ENCODE measurements around the gene ZNF655.
"Not testable (repeated sequence)": the region's sequence is repeated elsewhere in the genome, so short reads cannot be mapped to it uniquely, and the experiment has no call there.

ZNF655 gene, protein sequence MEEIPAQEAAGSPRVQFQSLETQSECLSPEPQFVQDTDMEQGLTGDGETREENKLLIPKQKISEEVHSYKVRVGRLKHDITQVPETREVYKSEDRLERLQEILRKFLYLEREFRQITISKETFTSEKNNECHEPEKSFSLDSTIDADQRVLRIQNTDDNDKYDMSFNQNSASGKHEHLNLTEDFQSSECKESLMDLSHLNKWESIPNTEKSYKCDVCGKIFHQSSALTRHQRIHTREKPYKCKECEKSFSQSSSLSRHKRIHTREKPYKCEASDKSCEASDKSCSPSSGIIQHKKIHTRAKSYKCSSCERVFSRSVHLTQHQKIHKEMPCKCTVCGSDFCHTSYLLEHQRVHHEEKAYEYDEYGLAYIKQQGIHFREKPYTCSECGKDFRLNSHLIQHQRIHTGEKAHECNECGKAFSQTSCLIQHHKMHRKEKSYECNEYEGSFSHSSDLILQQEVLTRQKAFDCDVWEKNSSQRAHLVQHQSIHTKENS

DNA sequence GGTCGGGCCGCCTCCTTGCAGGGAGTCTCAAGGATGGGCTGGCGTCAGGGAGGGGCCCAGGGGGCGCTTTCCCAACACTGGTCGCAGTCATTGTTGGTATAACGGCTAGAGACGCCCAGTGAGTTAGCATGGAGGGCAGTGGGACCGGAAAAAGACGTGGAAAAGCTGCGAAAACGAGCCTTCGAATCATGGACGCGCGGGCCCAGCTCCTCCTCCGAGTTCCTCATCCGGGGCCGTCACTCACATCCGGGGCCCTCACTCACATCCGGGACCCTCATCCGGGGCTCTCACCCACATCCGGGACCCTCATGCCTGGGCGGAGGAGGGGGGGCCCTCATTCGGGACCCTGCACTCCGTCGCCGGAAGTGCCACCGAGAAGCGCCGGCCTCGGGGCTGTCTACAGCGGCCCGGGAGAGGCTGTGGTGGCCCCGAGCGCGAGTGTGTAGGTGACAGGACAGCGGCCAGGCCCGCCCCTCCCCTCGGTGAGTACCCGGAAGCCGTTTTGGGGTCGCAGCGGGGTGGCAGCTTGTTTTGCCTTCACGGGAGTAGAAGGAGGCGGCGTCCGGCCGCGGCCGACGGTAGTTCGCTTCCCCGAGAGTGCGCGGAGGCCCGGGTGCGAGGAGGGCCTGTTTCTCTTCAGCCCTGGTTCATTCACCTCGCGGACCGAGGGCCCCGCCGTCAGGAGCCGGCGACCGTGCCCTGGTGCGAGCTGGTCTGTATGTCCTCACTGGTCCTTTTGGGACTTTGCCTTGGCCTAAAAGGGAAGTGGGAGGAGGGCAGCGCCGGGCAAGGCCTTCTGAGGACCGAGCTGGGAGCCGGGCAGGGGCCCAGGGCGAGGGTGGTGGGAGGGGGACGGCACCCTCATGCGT, at the start of gene ZNF655:
Gene ZNF655 (plus strand): TSS at position 337 of the 869 bp plus-strand sequence. CDS start 1,918 bp downstream, outside the sequence.
- peak; percentile 96 for DNase-seq

DNA sequence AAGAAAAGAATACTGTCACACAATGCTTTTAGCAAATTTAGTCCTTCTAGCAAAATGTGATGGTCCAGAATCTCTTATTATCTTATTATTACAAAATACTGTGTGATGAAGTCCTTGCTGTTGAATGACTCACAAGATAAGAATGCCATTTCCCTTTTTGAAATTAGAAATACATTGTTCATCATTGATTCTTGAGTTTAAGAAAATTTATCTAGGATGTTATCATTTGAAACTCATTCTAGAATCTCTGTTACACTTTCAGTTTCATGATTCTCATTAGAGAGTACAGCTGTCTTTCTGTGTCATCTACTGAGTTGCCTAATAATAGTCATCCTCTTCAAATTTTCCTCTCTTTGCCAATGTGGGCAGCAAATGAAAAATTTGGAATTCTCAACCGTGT, 44.4 kb upstream of the ZNF655 start:
- no peak for DNase-seq

DNA sequence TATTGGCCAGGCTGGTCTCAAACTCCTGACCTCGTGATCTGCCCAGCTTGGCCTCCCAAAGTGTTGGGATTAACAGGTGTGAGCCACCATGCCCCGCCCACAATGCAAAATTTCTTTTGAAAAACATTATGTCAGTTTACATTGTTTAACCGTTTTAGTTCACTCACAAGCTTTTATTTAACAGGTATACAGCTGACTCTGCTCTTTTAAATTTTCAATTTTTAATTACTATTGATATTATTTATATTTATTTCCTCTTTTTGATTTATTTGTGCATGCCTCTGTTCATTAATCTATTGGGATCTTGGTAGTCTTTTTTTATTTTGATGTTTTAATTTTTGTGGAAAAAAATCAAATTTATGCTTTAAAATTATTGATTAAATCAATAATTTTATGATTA, 37.0 kb upstream of the ZNF655 start:
- DNase-seq = no peak

DNA sequence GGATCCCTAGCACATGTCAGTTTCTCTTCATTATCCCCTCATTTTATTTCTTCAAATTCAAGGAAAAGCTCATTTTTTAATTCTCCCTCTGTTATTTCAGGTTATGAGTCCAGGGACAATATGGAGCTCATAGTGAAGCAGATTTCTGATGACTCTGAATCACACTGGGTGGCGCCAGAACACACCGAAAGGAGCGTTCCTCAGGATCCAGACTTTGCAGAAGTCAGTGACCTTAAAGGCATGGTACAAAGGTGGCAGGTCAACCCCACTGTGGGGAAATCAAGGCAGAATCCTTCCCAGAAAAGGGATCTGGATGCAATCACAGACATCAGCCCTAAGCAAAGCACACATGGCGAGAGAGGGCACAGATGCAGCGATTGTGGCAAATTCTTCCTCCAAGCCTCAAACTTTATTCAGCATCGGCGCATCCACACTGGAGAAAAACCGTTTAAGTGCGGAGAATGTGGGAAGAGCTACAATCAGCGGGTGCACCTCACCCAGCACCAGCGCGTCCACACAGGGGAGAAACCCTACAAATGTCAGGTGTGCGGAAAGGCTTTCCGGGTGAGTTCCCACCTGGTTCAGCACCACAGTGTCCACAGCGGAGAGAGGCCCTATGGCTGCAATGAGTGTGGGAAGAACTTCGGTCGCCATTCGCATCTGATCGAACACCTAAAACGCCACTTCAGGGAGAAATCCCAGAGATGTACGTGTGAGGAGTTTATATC, 32.6 kb upstream of the ZNF655 start:
- DNase-seq = no peak

DNA sequence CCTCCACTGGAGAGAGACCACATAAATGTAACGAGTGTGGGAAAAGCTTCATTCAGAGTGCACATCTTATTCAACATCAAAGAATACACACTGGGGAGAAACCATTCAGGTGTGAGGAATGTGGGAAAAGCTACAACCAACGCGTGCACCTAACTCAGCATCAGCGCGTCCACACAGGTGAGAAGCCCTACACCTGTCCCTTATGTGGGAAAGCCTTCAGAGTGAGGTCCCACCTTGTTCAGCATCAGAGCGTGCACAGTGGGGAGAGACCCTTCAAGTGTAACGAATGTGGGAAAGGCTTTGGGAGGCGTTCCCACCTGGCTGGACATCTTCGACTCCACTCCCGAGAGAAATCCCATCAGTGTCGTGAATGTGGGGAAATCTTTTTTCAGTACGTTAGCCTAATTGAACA, 27.1 kb upstream of the ZNF655 start:
- no peak for DNase-seq

DNA sequence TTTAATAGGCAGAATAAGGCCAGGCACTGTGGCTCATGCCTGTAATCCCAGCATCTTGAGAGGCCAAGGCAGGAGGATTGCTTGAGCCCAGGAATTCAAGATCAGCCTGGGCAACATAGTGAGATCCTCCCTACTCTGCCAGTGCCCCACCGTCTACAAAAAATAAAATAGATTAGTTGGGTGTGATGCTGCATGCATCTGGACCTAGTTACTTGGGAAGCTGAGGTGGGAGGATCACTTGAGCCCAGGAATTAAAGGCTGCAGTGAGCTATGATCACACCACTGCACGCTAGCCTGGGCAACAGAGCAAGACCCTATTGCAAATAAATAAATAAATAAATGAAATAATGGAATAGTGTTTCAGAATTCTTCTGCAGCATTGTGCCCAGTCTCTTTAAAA, 22.8 kb upstream of the ZNF655 start:
- no peak for DNase-seq

DNA sequence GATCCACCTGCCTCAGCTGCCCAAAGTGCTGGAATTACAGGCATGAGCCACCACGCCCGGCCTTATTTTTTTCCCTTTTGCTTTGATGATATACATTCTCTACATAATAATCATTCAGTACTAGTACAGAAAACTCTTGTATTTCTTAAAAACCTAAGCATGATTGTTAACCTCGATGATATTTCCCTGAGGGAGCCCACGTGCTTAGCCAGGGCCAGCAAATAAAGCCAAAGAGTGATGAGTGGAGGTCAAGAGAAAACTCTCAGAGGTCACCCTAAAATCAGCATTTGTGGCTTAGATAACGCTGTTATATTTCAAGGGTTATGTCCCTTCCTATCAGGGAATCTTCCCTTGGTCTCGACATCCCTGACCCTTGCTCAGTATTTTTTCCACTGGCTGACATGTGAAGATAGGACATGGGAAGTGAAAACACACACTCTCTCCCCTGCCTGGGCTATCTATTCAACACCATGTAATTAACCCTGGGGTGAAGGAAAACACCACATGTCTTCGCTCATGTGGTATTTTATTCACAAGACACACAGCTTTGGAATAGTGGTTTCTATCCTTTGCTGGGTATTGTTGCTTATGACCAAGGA, 19.1 kb upstream of the ZNF655 start:
- no peak for DNase-seq

DNA sequence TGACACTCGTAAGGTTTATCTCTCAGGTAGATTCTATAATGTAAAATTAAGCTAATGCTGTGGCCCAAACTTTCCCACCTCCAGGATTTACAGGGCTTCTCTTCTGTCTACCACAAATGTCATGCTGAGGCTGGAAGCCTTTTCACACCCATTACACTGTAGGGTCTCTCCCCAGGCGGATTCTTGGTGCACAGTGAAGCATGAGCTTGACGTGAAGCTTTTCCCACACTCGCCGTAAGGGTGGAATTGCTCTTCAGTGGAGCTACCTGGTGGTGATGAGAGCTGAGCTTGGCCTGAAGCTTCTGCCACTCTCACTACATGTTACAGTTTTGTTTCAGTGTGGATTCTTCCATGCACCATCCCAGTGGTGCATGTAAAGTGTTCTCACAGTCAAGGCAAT, 17.9 kb upstream of the ZNF655 start:
- DNase-seq = no peak

DNA sequence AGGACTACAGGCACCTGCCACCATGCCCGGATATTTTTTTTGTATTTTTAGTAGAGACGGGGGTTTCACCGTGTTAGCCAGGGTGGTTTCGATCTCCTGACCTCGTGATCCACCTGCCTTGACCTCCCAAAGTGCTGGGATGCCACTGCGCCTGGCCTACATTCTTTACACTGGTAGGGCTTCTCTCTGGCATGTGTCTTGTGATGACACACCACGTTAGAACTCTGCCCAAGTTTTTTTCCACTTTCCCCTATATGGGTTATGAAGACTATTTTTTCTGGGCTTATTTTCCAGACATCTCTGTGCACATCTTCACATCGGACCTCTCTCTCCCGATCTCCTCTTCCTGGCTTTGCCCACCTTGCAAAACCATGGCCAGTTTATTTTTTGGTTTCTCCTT, 17.2 kb upstream of the ZNF655 start:
- no peak for DNase-seq

DNA sequence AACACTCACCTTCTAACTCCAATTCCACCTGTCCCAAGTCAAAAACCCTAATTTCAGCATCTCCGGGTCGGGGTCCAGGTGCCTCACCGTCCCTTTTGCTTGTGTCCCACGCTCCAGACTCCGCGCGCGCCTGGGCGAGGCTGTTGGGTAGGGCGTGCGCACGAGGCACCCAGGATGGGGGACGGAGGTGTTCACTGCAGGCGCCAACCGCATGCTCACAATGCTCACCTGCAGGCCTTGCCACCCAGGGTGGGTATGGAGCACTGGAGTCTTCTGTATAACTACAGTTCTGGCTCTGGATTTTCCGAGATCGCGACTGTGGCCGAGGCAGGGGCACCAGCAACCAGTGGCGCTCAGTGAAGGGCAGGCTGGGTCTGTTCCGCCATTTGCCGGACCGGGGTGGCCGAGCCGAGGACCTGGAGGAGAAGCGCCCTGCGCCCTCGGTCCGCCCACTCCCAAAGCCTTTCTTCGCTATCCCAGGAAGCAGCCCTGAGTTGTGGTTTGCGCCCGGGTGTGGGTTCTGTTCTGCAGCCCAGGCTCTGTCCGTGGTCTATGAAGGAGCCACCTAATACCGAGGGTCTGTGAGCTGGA, 15.3 kb upstream of the ZNF655 start:
- no peak for DNase-seq

DNA sequence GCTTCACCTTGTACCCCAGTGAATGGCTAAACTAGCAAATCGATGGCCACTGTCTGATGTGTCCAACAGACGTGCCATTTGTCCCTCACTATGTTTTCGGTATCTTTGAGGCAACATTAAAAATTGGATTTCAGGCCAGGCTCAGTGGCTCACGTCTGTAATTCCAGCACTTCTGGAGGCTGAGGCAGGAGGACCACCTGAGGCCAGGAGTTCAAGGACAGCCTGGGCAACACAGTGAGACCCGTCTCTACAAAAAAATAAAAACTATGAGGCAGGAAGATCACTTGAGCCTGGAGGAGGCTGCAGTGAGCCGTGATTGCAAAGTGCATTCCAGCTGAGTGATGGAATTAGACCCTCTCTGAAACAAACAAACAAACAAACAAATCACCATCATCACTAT, 14.5 kb upstream of the ZNF655 start:
- no peak for DNase-seq

DNA sequence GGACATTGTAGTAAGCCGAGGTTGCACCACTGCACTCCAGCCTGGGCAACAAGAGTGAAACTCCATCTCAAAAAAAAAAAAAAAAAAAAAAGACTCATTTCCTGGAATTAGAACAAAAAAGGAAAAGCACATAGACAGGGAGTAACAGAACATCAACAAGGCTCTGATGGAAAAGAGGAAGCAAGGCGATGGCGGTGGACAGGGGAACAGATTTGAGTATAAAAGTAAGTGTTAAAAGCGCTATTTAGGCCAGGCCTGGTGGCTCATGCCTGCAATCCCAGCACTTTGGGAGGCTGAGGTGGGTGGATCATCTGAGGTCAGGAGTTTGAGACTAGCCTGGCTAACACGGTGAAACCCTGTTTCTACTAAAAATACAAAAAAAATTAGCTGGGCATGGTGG, 13.1 kb upstream of the ZNF655 start:
- DNase-seq = not testable (repeated sequence)

DNA sequence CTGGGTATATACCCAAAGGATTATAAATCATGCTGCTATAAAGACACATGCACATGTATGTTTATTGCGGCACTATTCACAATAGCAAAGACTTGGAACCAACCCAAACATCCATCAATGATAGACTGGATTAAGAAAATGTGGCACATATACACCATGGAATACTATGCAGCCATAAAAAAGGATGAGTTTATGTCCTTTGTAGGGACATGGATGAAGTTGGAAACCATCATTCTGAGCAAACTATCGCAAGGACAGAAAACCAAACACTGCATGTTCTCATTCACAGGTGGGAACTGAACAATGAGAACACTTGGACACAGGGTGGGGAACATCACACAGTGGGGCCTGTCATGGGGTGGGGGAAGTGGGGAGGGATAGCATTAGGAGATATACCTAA, 8.9 kb upstream of the ZNF655 start:
- not testable (repeated sequence) for DNase-seq

DNA sequence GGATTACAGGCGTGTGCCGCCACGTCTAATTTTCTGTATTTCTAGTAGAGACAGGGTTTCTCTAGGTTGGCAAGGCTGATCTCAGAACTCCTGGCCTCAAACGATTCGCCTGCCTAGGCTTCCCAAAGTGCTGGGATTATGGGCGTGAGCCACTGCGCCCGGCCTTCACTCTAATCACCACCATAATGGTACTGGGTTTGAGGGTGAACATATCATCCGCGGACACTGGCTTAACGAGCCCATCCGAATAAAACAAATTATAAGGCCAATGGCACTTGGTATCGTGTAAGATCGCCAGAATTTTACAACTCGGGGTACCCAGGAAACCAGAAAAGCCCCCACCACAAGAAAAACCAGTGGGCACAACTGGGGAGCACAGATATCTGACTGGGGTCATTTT, 7.1 kb upstream of the ZNF655 start:
- no peak for DNase-seq

DNA sequence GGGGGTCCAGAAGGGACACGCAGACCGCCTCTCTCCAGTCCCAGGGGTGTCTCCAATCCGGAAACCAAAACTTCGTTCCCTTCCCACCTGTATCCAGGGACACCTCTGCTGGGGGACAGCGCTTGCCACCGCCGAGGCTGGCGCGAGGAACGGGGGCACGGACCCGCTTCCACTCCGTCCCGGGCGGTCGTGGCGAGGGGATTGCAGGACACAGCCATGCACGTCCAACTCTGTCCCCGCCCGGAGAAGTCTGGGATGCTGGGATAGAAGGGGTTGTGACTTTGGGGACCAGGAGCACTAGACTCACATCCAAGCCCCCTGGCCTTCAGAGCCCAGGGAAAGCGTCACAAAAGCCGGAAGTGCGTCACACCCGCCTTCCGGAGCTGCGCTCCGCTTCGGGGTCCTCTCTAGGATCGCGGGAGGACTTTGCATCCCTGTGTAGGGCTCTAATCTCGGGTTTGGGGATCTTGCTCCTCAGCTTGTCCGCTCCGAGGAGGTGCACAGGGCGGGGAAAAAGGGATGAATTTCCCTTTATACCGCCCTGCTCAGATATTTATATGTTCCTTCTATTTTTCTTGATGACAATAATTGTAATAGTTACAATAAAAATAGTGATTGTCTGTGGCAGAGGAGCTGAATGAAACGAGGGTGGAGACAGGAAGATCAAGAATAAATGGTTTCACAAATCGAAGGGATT, 6.5 kb upstream of the ZNF655 start, which contains the start of gene FAM200A:
Gene FAM200A (minus strand): TSS at position 348 of the 697 bp plus-strand sequence. CDS start 3,707 bp downstream, outside the sequence.
- peak; percentile 92 for DNase-seq

DNA sequence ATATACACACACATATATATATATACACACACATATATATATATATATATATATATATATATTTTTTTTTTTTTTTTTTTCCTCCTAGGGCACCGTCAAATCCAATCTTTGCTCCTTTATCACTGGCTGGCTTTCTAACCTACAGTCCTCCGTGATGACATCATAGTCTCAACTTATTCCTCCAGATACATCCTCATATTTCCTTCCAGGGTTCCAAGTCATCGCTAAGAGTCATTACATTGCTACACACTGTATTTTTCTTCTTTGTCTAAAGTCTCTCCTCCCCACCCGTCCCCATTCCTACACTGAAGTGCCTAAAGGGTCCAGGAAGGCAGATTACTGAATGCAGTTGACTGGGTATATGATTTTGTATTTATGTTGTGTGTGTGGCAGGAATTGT, 5.4 kb upstream of the ZNF655 start:
- no peak for DNase-seq

DNA sequence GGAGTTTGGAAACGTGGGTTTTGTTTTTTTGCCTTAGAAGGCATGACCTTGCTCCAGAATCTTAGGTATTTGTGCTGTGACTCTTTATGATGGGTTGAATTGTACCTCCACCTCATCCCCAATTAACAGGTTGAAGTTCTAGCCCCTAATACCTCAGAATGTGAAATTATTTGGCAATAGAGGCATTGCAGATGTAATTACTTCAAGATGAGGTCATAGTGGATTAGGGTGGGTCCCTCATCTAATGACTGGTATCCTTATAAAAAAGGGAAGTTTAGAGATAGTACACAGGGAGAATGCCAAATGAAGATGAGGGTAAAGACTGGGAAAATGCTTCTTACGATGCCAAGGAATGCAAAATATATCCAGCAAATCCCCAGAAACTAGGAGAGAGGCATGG, 3.5 kb upstream of the ZNF655 start:
- no peak for DNase-seq

DNA sequence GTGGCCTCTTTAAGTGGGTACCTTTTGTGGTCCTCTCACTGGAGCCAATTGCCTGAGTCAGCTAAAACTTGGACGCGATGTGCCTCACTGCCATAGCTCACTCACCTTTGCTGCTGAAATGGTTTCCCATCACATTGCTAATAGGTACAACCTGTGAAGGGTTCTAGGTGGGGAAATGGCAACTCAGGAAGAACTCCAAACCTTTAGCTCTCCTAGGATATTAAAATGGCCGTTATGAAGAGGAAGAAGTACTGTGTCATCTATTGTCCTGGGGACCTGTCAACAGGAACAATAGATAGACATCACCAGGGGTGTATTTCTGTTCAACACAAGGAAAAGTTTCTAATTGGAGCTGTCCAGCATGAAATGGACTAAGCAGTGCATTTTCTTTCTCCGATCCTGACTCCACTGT, 1.2 kb upstream of the ZNF655 start:
- no peak for DNase-seq

DNA sequence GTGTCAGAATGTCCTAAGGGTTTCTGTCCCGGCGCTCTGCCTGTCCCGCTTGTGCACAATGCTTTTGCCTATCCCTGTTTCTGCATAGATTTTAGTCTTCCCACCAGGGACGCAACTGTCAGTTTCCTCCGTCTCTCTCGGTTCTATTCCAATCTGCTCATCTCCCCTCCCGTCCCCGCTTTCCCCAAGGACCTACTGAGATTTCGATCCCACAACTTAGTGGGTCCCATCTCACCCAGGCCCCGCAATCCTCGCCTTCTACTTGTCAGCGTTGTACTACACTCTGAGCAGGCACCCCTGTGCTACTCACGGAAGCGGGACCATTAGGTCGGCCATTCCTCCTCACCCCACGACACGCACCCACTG, 519 bp upstream of the ZNF655 start:
- DNase-seq = peak; percentile 63

DNA sequence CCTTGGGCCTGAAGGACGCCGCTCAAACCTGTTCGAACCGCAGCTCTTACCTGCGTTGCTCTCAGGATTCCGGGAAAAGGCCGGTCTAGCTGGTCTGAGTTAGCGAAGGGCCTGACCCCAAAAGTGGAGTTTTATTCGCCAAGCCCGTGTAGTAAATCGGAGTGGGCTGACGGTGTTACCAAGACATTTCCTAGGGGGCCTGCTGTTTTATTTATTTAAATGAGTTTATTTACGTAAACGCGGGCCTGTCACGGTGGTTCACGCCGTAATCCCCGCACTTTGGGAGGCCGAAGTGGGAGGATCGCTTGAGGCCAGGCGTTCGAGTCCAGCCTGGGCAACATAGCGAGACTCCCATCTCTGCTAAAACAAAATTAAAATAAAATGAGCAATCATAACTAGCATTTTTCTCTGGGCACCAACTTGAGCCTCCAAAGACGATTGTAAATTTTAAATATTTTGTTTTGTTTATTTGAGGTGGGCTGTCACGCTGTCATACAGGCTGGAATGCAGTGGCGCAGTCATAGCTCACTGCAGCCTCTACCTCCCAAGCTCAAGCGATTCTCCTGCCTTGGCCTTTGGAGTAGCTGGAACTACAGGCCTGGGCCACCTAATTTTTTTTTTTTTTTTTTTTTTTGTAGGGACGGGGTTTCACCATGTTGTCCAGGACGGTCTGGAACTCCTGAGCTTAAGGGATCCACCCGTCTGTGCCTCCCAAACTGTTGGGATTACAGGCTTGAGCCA, 903 bp downstream of the ZNF655 start:
- no peak for DNase-seq
